ENCODE measurements around the gene SOWAHA.

SOWAHA gene

GRCh38 chr5:132808866-132809265, 4.2 kb upstream of the SOWAHA start:
- DNase-seq, result no peak

GRCh38 chr5:132810605-132811004, 2.5 kb upstream of the SOWAHA start:
- no peak for DNase-seq

GRCh38 chr5:132812123-132812765, 858 bp upstream of the SOWAHA start:
- DNase-seq, result no peak

GRCh38 chr5:132813599-132814502, 749 bp downstream of the SOWAHA start:
- no peak for DNase-seq

DNA sequence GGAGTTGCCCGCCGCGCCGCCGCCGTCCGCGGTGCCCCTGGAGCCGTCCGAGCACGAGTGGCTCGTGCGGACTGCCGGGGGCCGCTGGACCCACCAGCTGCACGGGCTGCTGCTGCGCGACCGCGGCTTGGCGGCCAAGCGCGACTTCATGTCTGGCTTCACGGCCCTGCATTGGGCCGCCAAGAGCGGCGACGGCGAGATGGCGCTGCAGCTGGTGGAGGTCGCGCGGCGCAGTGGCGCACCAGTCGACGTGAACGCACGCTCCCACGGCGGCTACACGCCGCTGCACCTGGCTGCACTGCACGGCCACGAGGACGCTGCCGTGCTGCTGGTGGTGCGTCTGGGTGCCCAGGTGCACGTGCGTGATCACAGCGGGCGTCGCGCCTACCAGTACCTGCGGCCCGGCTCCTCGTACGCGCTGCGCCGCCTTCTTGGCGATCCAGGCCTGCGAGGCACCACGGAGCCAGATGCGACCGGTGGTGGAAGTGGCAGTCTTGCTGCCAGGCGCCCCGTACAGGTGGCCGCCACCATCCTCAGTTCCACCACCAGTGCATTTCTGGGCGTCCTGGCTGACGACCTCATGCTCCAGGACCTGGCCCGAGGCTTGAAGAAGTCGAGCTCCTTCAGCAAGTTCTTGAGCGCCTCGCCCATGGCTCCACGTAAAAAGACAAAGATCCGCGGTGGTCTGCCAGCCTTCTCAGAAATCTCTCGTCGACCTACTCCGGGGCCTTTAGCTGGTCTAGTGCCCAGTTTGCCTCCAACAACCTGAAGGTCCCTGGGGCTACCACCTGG, 1.6 kb downstream of the SOWAHA start:
- no peak for DNase-seq

DNA sequence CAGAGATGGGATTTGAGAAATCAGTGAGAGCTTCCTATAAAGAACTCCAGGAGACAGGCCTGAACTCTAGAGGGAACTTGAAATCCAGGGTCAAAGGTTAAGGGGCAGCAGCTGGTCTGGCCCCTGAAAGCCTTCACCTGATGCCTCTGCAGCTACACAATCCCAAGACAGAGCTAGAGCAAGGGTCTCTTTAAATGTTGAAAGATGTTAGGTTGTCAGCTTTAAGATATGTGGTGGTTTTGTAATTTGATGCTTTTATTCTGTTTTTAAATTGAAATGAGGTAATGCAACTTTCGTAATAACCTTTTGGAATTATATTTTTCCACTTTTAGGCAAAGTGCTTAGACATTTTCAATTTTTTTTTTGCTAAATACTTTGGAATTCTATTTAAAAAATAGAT, 2.4 kb downstream of the SOWAHA start:
- DNase-seq, result no peak

DNA sequence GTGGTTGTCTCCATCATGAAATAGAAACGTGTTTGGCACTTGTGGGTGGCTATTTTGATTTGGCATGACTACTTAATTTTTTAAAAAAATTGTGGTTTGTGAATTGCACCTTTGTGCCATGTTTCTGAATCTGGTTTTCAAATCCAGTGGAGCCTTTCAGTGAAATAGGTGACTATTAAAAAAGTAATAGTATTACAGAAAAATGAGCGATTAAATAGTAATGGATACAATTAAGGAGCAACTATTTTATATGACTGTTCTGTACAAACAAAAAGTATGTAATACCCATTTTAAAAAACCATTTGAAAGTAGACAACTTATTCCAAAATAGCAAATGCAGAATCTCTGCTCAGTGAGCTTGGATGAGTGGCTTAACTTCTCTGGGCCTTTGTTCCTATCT, 3.0 kb downstream of the SOWAHA start:
- DNase-seq, result no peak

GRCh38 chr5:132816554-132816953, 3.5 kb downstream of the SOWAHA start:
- no peak for DNase-seq

DNA sequence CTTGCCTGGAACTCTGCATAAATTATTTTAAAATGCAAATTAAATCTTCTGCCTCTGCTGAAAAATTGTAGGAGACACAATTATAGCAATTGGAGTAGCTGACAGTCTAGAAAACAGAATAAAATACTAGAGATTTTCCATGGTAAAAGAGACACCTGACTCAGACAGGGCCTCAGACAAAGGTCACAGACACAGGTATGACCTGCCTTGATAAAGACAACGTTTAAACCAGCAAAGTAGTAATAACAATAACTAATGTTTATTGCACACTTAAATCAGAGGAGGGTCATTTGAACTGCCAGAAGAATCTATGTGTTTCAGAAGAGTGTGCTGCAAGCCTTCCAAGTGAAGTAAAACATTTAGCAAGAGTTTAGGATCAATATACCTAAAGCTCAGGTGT, 3.9 kb downstream of the SOWAHA start:
- DNase-seq, result no peak

GRCh38 chr5:132819468-132819867, 6.4 kb downstream of the SOWAHA start:
- DNase-seq, result no peak

- peak; percentile 88 for DNase-seq
Observed at GRCh38 chr5:132820162-132820754, 7.2 kb downstream of the SOWAHA start.

- no peak for DNase-seq
Observed at GRCh38 chr5:132821350-132821749, 8.2 kb downstream of the SOWAHA start.

- DNase-seq, result peak; percentile 24
Observed at GRCh38 chr5:132821791-132822190, 8.7 kb downstream of the SOWAHA start.

DNA sequence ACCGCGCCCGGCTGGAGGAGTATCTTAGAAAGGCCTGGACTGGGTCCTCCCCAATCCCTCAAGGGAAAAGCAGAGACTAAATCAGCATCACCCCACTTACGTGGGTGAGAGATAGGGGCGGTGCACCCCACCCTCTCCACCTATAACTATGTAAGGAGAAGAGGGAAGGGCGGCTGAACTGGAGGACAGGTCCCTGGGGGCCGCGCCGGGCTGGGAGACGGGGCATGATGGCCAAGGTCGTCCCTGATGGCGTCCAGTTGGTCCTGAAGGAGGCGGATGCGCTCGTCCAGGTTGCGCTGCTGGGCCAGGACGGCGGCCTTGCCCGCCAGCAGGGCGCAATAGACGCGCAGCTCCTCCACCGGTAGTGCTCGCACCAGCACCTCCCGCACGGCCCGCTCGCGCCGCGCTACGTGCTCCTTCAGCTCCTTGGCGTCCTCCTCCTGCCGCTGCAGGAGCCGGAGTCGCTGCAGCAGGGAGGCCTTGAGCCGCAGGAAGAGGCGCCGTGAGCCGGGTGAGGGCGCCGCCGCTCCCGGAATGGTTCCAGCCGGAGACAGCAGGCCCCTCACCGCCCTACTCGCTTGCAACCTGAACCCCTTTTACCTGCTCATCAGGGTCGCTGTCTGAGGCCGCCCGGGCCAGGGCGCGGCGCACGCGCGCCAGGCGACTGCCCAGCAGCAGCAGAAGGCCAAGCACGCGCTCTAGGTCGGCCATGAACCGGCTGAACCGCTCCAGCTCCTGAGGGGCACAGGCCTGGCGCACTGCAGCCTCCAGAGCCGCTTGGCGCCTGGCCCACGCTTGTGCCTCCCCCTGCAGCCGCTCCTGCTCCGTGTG, 9.8 kb downstream of the SOWAHA start:
- peak; percentile 24 for DNase-seq

DNA sequence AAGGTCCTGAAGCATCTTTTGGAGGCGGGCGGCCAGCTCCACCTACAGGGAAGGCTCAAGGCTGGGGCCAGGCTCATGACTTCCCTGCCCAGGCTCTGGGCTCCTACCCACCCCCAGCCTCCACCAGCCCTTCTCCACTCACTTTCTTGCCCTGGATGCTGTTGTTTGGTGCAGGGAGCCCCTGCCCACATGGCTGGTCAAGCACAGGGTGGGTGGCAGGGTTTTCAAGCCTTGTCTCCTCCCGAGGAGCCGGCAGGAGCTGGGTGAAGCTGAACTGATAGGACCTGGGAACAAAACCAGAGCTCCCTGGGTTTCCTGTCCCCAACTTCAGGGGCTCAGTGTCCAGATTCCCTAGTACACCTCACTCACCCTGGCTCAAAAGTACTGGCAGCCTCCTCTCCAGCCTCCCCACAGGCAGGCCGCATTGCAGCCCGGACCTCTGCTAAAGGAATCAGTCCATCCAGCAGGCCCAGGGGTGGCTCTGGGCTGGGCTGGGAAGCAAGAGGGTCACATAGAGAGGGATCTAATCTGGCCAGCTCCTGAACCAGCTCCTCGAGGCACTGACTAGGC, 10.5 kb downstream of the SOWAHA start:
- no peak for DNase-seq

- DNase-seq, result no peak
Observed at GRCh38 chr5:132824426-132824825, 11.3 kb downstream of the SOWAHA start.

GRCh38 chr5:132825033-132825833, 12.1 kb downstream of the SOWAHA start:
- DNase-seq, result no peak

GRCh38 chr5:132825834-132826391, 12.8 kb downstream of the SOWAHA start:
- no peak for DNase-seq

GRCh38 chr5:132826424-132827082, 13.5 kb downstream of the SOWAHA start:
- no peak for DNase-seq
